CD14-positive monocyte (primary cell): ENCODE results near the gene TXNIP. TPM values are rescaled to one million over a fixed set of nuclear protein-coding genes. Genes with fewer than 3 reads are reported as not detected.

Source experiments
- DNase-seq, 3 donors: peaks; one replicate each; pipeline ENCODE4 v3.0.0-alpha.2; 2011 to 2022
- H2AFZ ChIP-seq: 2 replicates; pipeline ENCODE4 v1.6.0; 2012; ENCODE audit warnings: mild to moderate bottlenecking, low read depth, low read length, inconsistent platforms; ENCODE audit not compliant: insufficient read depth, poor library complexity, severe bottlenecking
- H3K27ac ChIP-seq, 2 donors: 1 replicate in 1 of 2; 2 replicates in 1 of 2; pipeline ENCODE4 v1.5.1; 2012 to 2013; ENCODE audit warnings: low read length in 2 of 2, control low read depth in 1 of 2, inconsistent platforms in 1 of 2, low read depth in 1 of 2, mild to moderate bottlenecking in 1 of 2
- H3K27me3 ChIP-seq, 2 donors: one replicate each; pipeline versions ENCODE4 v1.6.0 to v1.6.1; 2011 to 2013; ENCODE audit warnings: low read length in 2 of 2; ENCODE audit not compliant: control insufficient read depth in 2 of 2, insufficient read depth in 2 of 2
- H3K36me3 ChIP-seq, 2 donors: replicated peaks in 1 of 2; 1 replicate in 1 of 2; 2 replicates in 1 of 2; pipeline versions ENCODE4 v1.5.1 to v1.6.1; 2012 to 2013; ENCODE audit warnings: low read length in 2 of 2, control low read depth in 1 of 2, inconsistent platforms in 1 of 2, mild to moderate bottlenecking in 1 of 2; ENCODE audit not compliant: insufficient read depth in 2 of 2, control insufficient read depth in 1 of 2
- H3K4me1 ChIP-seq, 2 donors: 1 replicate in 1 of 2; 2 replicates in 1 of 2; pipeline versions ENCODE4 v1.5.1 to v1.6.1; 2012 to 2013; ENCODE audit warnings: low read length in 2 of 2, control low read depth in 1 of 2, inconsistent platforms in 1 of 2, mild to moderate bottlenecking in 1 of 2, moderate library complexity in 1 of 2; ENCODE audit not compliant: insufficient read depth in 2 of 2, control insufficient read depth in 1 of 2
- H3K4me2 ChIP-seq: replicated peaks from 2 replicates; pipeline ENCODE3; 2012; ENCODE audit warnings: low read length, moderate library complexity, mild to moderate bottlenecking; ENCODE audit not compliant: poor library complexity, severe bottlenecking; ENCODE audit errors: extremely low read depth
- H3K4me3 ChIP-seq, 3 experiments: fragments of 200-600 bp in 1 of 3; sonication (generic) in 1 of 3; replicated peaks in 1 of 3; 1 replicate in 2 of 3; 2 replicates in 1 of 3; pipeline ENCODE4 v1.5.1; 2011 to 2013; ENCODE audit warnings: low read length in 3 of 3, mild to moderate bottlenecking in 3 of 3, control low read depth in 2 of 3, low read depth in 2 of 3, inconsistent platforms in 1 of 3, moderate library complexity in 1 of 3
- H3K79me2 ChIP-seq: 2 replicates; pipeline ENCODE4 v1.6.0; 2012; ENCODE audit warnings: mild to moderate bottlenecking, control low read depth, inconsistent platforms, low read length, moderate library complexity; ENCODE audit not compliant: insufficient read depth
- H3K9ac ChIP-seq: 2 replicates; pipeline ENCODE4 v1.6.0; 2017; ENCODE audit warnings: low read length, mild to moderate bottlenecking; ENCODE audit not compliant: insufficient read depth, poor library complexity, severe bottlenecking
- H3K9me3 ChIP-seq, 2 donors: replicated peaks in 1 of 2; 1 replicate in 1 of 2; 2 replicates in 1 of 2; pipeline versions ENCODE4 v1.5.1 to v1.6.1; 2012 to 2013; ENCODE audit warnings: low read length in 2 of 2, control low read depth in 1 of 2; ENCODE audit not compliant: control insufficient read depth in 1 of 2, insufficient read depth in 1 of 2
- H4K20me1 ChIP-seq: 2 replicates; pipeline ENCODE4 v1.6.0; 2012; ENCODE audit warnings: mild to moderate bottlenecking, low read length, control low read depth, moderate library complexity; ENCODE audit not compliant: insufficient read depth
- H3K27ac Mint-ChIP-seq, 7 donors: one replicate each; pipeline ENCODE4 v1.8.0; 2020; ENCODE audit warnings: mild to moderate bottlenecking in 7 of 7, mixed read lengths in 7 of 7, moderate library complexity in 6 of 7, inconsistent platforms in 2 of 7
- H3K27me3 Mint-ChIP-seq, 3 donors: one replicate each; pipeline ENCODE4 v1.8.0; 2021 to 2022; ENCODE audit warnings: low read depth in 3 of 3, mild to moderate bottlenecking in 3 of 3, mixed read lengths in 3 of 3, moderate library complexity in 3 of 3, inconsistent platforms in 1 of 3
- H3K36me3 Mint-ChIP-seq, 2 donors: one replicate each; pipeline ENCODE4 v1.8.0; 2020; ENCODE audit warnings: mixed read lengths in 2 of 2, inconsistent platforms in 1 of 2, mild to moderate bottlenecking in 1 of 2
- H3K4me1 Mint-ChIP-seq: one replicate; pipeline ENCODE4 v1.8.0; 2020; ENCODE audit warnings: mild to moderate bottlenecking, mixed read lengths
- H3K4me3 Mint-ChIP-seq, 2 donors: one replicate each; pipeline ENCODE4 v1.8.0; 2020; ENCODE audit warnings: mild to moderate bottlenecking in 2 of 2, mixed read lengths in 2 of 2, moderate library complexity in 1 of 2
- H3K9me3 Mint-ChIP-seq, 7 donors: one replicate each; pipeline ENCODE4 v1.8.0; 2020 to 2022; ENCODE audit warnings: mixed read lengths in 7 of 7, mild to moderate bottlenecking in 6 of 7, moderate library complexity in 6 of 7, inconsistent platforms in 2 of 7
- WGBS: methylation state at CpG from one replicate; pipeline ENCODE4 v1.1.5; 2013; ENCODE audit warnings: missing lambda C conversion rate; ENCODE audit not compliant: insufficient coverage; 5-methylcytosine and 5-hydroxymethylcytosine counted together
- intact Hi-C, 2 donors: fragments of 100-400 bp; cut with micrococcal nuclease; formaldehyde crosslinking; loops; one replicate each; pipeline versions ENCODE4 v1.15.0 to v1.15.1; 2023
- polyA plus RNA-seq, 3 donors: library from polyadenylated mRNA; depleted of rRNA in 1 of 3; unstranded in 2 of 3; stranded (reverse) in 1 of 3; fragments of 300-500 nt in 2 of 3; fragments of >200 nt in 1 of 3; fragmentation: Illumina TruSeq in 2 of 3; gene quantifications; 1 replicate in 2 of 3; 2 replicates in 1 of 3; pipeline ENCODE4 v1.2.3, GENCODE V29; 2012 to 2021
- TF ChIP-seq, protein P1 (sequence below): fragments of 200-600 bp; IDR thresholded peaks from one replicate; pipeline ENCODE4 v1.8.0; 2022; ENCODE audit warnings: antibody characterized with exemption, mild to moderate bottlenecking

TXNIP gene
- polyA plus RNA-seq, 3 donors: 640 to 3,778 (median 844) TPM

DNA sequence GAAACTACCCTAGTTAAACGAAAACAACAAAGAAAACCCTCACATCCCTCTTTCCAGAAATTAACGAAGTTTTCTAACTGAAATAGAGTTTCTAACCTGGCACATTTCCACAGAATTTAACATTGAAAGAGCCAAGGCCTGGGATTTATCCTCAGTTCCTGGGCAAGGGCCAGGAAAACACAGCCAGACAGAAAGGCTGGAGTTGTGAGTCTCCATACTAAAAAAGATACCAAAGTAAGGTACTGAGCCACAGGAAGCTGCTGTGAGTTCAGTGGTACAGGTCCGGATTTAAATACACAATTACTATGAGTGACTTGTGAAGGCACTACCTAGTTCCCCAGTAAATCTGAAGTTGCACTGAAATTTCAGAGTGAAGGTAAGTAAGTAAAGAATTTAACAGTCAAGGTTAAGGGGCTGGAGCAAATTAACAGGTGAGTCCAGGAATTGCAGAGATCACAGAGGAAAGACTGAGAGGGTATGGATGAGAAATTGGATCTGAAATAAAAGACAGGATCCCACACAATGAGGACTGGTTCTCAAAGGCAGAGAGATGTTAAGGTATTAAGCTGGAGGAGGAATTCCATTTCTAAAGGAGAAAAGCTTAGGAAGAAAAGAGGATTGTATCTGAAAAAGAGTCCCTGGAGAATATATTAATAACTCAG lies 39.5 kb downstream of the TXNIP start:
- 0% methylated on average over 2 of the region's 3 CpGs for WGBS
- Histone ChIP-seq H4K20me1 (peaks cover 3% of the 10 kb centered on the region), H3K36me3 (no peaks in the 10 kb centered on the region), H3K27ac (peak overlapping the region; percentile 44 to 88), H3K9me3 (no peaks in the 10 kb centered on the region), H3K4me2 (peak overlapping the region; percentile 86), H3K4me1 (peaks cover 49 to 59% of the 10 kb centered on the region in 2 donors), H2AFZ (peak overlapping the region; percentile 86), H3K9ac (peak overlapping the region; percentile 87), H3K27me3 (peaks cover 0 to 16% of the 10 kb centered on the region in 2 donors), H3K79me2 (peaks cover 41% of the 10 kb centered on the region), H3K4me3 (peak overlapping the region; percentile 47 to 87 (median 78))
- Mint-ChIP-seq H3K9me3 (peaks cover 0 to 6% (median 0%) of the 10 kb centered on the region in 7 donors), H3K4me1 (peaks cover 70% of the 10 kb centered on the region), H3K36me3 (peaks cover 7 to 9% of the 10 kb centered on the region in 2 donors), H3K27me3 (peaks cover 17 to 21% (median 18%) of the 10 kb centered on the region in 3 donors), H3K27ac (peak overlapping the region; percentile 77 to 92 (median 88)), H3K4me3 (peak overlapping the region; percentile 89 to 95)
- no peak for DNase-seq
- intact Hi-C loops: loop anchor here in 1 of 2 donors (2.0 kb wide), 1 partner anchor 38 kb away; the partner anchor contains the start of gene PEX11B
- TF ChIP-seq, protein P1, sequence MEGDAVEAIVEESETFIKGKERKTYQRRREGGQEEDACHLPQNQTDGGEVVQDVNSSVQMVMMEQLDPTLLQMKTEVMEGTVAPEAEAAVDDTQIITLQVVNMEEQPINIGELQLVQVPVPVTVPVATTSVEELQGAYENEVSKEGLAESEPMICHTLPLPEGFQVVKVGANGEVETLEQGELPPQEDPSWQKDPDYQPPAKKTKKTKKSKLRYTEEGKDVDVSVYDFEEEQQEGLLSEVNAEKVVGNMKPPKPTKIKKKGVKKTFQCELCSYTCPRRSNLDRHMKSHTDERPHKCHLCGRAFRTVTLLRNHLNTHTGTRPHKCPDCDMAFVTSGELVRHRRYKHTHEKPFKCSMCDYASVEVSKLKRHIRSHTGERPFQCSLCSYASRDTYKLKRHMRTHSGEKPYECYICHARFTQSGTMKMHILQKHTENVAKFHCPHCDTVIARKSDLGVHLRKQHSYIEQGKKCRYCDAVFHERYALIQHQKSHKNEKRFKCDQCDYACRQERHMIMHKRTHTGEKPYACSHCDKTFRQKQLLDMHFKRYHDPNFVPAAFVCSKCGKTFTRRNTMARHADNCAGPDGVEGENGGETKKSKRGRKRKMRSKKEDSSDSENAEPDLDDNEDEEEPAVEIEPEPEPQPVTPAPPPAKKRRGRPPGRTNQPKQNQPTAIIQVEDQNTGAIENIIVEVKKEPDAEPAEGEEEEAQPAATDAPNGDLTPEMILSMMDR: no peak

DNA sequence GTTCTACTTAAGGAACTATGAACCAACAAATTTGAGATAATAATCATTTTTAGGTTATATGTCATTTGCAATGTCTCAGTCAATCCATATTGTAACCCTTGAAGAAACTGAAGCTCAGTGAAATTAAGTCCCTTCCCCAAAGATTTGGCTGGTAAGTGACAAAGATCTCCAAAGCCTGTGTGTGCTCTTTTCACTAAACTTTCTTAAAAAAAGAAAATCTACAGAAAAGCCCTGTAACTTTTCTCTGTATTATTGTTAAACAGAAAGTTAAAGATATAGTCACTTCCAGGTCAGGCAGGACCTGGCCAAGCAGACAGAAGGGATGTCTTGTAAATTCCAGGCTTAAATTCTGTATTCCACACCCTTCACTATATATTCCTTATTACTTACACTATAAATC lies 40.0 kb downstream of the TXNIP start:
- TF ChIP-seq, protein P1: no peak
- Histone ChIP-seq H3K9ac (peak overlapping the region; percentile 87), H3K4me3 (peak overlapping the region in 1 of 3 experiments; percentile 87), H3K79me2 (peaks cover 41% of the 10 kb centered on the region), H3K9me3 (no peaks in the 10 kb centered on the region), H3K4me2 (peak overlapping the region; percentile 86), H3K4me1 (peaks cover 43 to 53% of the 10 kb centered on the region in 2 donors), H3K27me3 (peaks cover 0 to 10% of the 10 kb centered on the region in 2 donors), H3K27ac (no peak overlapping the region), H4K20me1 (peaks cover 3% of the 10 kb centered on the region), H2AFZ (peak overlapping the region; percentile 86), H3K36me3 (no peaks in the 10 kb centered on the region)
- H3K27ac Mint-ChIP-seq: no peak overlapping the region
- peak overlapping the region; percentile 89 to 95 for H3K4me3 Mint-ChIP-seq
- peaks cover 65% of the 10 kb centered on the region for H3K4me1 Mint-ChIP-seq
- peaks cover 0 to 2% (median 0%) of the 10 kb centered on the region in 7 donors for H3K9me3 Mint-ChIP-seq
- H3K36me3 Mint-ChIP-seq: peaks cover 13 to 14% of the 10 kb centered on the region in 2 donors
- intact Hi-C loops: loop anchor here in 1 of 2 donors (2.0 kb wide), 1 partner anchor 38 kb away; the partner anchor contains the start of gene PEX11B
- peaks cover 12 to 15% (median 13%) of the 10 kb centered on the region in 3 donors for H3K27me3 Mint-ChIP-seq
- no peak for DNase-seq
